IPS-15b (cell line): ENCODE measurements around the gene SPAG9.

Source experiments
- H3K27me3 ChIP-seq: one replicate; pipeline ENCODE4 v1.6.1; 2013; ENCODE audit warnings: low read length; ENCODE audit not compliant: control insufficient read depth, insufficient read depth
- H3K36me3 ChIP-seq: one replicate; pipeline ENCODE4 v1.6.1; 2013; ENCODE audit warnings: low read length; ENCODE audit not compliant: control insufficient read depth, insufficient read depth
- H3K4me1 ChIP-seq: one replicate; pipeline ENCODE4 v1.6.1; 2013; ENCODE audit warnings: mild to moderate bottlenecking, low read length; ENCODE audit not compliant: control insufficient read depth, insufficient read depth
- H3K4me3 ChIP-seq: one replicate; pipeline ENCODE4 v1.5.1; 2013; ENCODE audit warnings: low read depth, low read length
- H3K9ac ChIP-seq: one replicate; pipeline ENCODE4 v1.6.1; 2013; ENCODE audit warnings: low read depth, mild to moderate bottlenecking, low read length
- H3K9me3 ChIP-seq: one replicate; pipeline ENCODE4 v1.6.1; 2013; ENCODE audit warnings: mild to moderate bottlenecking, low read length; ENCODE audit not compliant: control insufficient read depth, insufficient read depth

SPAG9 gene

GRCh38 chr17:51046046-51046445 lies 74.6 kb downstream of the SPAG9 start:
- Histone ChIP-seq H3K4me1 (peaks cover 26% of the 10 kb centered on the region), H3K9ac (peak overlapping the region; percentile 18), H3K4me3 (peak overlapping the region; percentile 54), H3K27me3 (no peaks in the 10 kb centered on the region), H3K9me3 (no peaks in the 10 kb centered on the region), H3K36me3 (no peaks in the 10 kb centered on the region)

- Histone ChIP-seq H3K9ac (no peak overlapping the region), H3K4me1 (peaks cover 26% of the 10 kb centered on the region), H3K4me3 (peak overlapping the region; percentile 54), H3K27me3 (no peaks in the 10 kb centered on the region), H3K36me3 (no peaks in the 10 kb centered on the region), H3K9me3 (no peaks in the 10 kb centered on the region)
These were observed 75.0 kb downstream of the SPAG9 start for GRCh38 chr17:51045621-51046020.

- Histone ChIP-seq H3K9ac (no peak overlapping the region), H3K36me3 (peaks cover 2% of the 10 kb centered on the region), H3K27me3 (no peaks in the 10 kb centered on the region), H3K4me1 (peaks cover 26% of the 10 kb centered on the region), H3K4me3 (no peak overlapping the region), H3K9me3 (no peaks in the 10 kb centered on the region)
These were observed 75.7 kb downstream of the SPAG9 start for GRCh38 chr17:51044976-51045375.

- Histone ChIP-seq H3K36me3 (peaks cover 2% of the 10 kb centered on the region), H3K4me3 (no peak overlapping the region)
These were observed 84.6 kb downstream of the SPAG9 start for GRCh38 chr17:51036084-51036483.

GRCh38 chr17:51035431-51035830 lies 85.2 kb downstream of the SPAG9 start:
- H3K4me1 ChIP-seq, result no peaks in the 10 kb centered on the region
- H3K9me3 ChIP-seq, result no peaks in the 10 kb centered on the region
- no peaks in the 10 kb centered on the region for H3K27me3 ChIP-seq
- peaks cover 2% of the 10 kb centered on the region for H3K36me3 ChIP-seq
- H3K9ac ChIP-seq, result no peak overlapping the region
- H3K4me3 ChIP-seq, result no peak overlapping the region

More at GRCh38 chr17:51036084-51036483, 84.6 kb downstream of the SPAG9 start:
- H3K9me3 ChIP-seq, result no peaks in the 10 kb centered on the region
- no peaks in the 10 kb centered on the region for H3K27me3 ChIP-seq
- H3K4me1 ChIP-seq, result no peaks in the 10 kb centered on the region
- no peak overlapping the region for H3K9ac ChIP-seq

- Histone ChIP-seq H3K9me3 (no peaks in the 10 kb centered on the region), H3K27me3 (no peaks in the 10 kb centered on the region), H3K4me1 (no peaks in the 10 kb centered on the region), H3K4me3 (no peak overlapping the region), H3K36me3 (no peaks in the 10 kb centered on the region), H3K9ac (no peak overlapping the region)
These were observed 85.9 kb downstream of the SPAG9 start for GRCh38 chr17:51034800-51035199.

- Histone ChIP-seq H3K4me3 (no peak overlapping the region), H3K4me1 (no peaks in the 10 kb centered on the region), H3K36me3 (no peaks in the 10 kb centered on the region), H3K27me3 (no peaks in the 10 kb centered on the region), H3K9ac (no peak overlapping the region), H3K9me3 (no peaks in the 10 kb centered on the region)
These were observed 87.8 kb downstream of the SPAG9 start for GRCh38 chr17:51032850-51033249.

- no peak overlapping the region for H3K4me3 ChIP-seq
These were observed 90.9 kb downstream of the SPAG9 start for GRCh38 chr17:51029568-51030463.

GRCh38 chr17:51029142-51029541 lies 91.5 kb downstream of the SPAG9 start:
- Histone ChIP-seq H3K36me3 (no peaks in the 10 kb centered on the region), H3K4me1 (no peaks in the 10 kb centered on the region), H3K4me3 (no peak overlapping the region), H3K9ac (no peak overlapping the region), H3K9me3 (no peaks in the 10 kb centered on the region), H3K27me3 (no peaks in the 10 kb centered on the region)

More at GRCh38 chr17:51029568-51030463, 90.9 kb downstream of the SPAG9 start:
- Histone ChIP-seq H3K4me1 (no peaks in the 10 kb centered on the region), H3K36me3 (no peaks in the 10 kb centered on the region), H3K9ac (no peak overlapping the region), H3K9me3 (no peaks in the 10 kb centered on the region), H3K27me3 (no peaks in the 10 kb centered on the region)

- no peaks in the 10 kb centered on the region for H3K36me3 ChIP-seq
- no peaks in the 10 kb centered on the region for H3K27me3 ChIP-seq
- H3K4me1 ChIP-seq, result no peaks in the 10 kb centered on the region
- H3K9ac ChIP-seq, result no peak overlapping the region
- H3K4me3 ChIP-seq, result no peak overlapping the region
- H3K9me3 ChIP-seq, result no peaks in the 10 kb centered on the region
These were observed 92.3 kb downstream of the SPAG9 start for GRCh38 chr17:51028176-51028863.

GRCh38 chr17:51018541-51018940 lies 102.1 kb downstream of the SPAG9 start:
- H3K4me3 ChIP-seq, result no peak overlapping the region
- no peaks in the 10 kb centered on the region for H3K27me3 ChIP-seq
- peak overlapping the region; percentile 8 for H3K9ac ChIP-seq
- H3K36me3 ChIP-seq, result no peaks in the 10 kb centered on the region
- H3K4me1 ChIP-seq, result no peaks in the 10 kb centered on the region
- no peaks in the 10 kb centered on the region for H3K9me3 ChIP-seq

GRCh38 chr17:51017270-51017669 lies 103.4 kb downstream of the SPAG9 start:
- no peak overlapping the region for H3K4me3 ChIP-seq
- no peaks in the 10 kb centered on the region for H3K4me1 ChIP-seq
- H3K36me3 ChIP-seq, result no peaks in the 10 kb centered on the region
- no peak overlapping the region for H3K9ac ChIP-seq
- H3K9me3 ChIP-seq, result no peaks in the 10 kb centered on the region
- no peaks in the 10 kb centered on the region for H3K27me3 ChIP-seq
